HG03460 (cell line): ENCODE data around the gene ANG.

Experiments used
- ATAC-seq: cut with Tn5 transposase; IDR thresholded peaks from one replicate; pipeline ENCODE4 v1.9.1; 2021; ENCODE audit not compliant: unreplicated experiment

The ANG gene

GRCh38 chr14:20742132-20742531 is 53.6 kb downstream of the ANG start:
- no peak for ATAC-seq

- no peak for ATAC-seq
Observed at GRCh38 chr14:20743556-20743955, 55.0 kb downstream of the ANG start.
